ENCODE data around the gene ERCC1.

DNA sequence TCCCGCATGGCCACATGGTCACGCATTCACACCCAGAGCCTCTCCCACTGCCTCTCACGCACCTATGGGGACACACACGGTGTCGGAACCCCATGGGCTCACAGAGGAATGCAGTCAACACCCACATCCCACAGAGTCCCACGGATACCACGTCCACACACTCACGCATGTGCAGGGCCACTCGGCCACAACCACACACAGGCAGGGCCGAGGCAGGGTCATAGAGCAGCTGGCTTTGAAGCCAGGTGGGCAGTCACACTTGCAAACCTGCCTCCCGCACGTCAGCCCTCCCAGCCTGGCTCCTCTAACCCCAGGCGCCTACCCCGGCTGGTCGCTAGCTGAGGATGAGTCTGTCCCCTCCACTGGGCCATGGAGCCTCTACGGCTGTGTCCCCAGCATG, 61.4 kb downstream of the ERCC1 start:
- no peak for TF ChIP-seq CTCF (IDR thresholded peaks at IDR 0.05)
- no peak for TF ChIP-seq ZFP36 (IDR thresholded peaks at IDR 0.05; ENCODE audit: borderline replicate concordance, partially characterized antibody)
- no peak for TF ChIP-seq CHD2 (IDR thresholded peaks at IDR 0.05; ENCODE audit: low read length, partially characterized antibody)
- TF ChIP-seq POLR2A (IDR thresholded peaks at IDR 0.05; ENCODE audit: low read length), result no peak
- TF ChIP-seq JUN (IDR thresholded peaks at IDR 0.05), result no peak
- no peak for TF ChIP-seq CHD4 (IDR thresholded peaks at IDR 0.05; ENCODE audit: borderline replicate concordance)
- no peak for TF ChIP-seq RFX5 (IDR thresholded peaks at IDR 0.05)
- TF ChIP-seq CBX8 (IDR thresholded peaks at IDR 0.05), result no peak
- no peak for TF ChIP-seq RCOR1 (IDR thresholded peaks at IDR 0.05; ENCODE audit: low read depth, low read length)

All from A549 (cell line).